ENCODE results near the gene G0S2.

The G0S2 gene

DNA sequence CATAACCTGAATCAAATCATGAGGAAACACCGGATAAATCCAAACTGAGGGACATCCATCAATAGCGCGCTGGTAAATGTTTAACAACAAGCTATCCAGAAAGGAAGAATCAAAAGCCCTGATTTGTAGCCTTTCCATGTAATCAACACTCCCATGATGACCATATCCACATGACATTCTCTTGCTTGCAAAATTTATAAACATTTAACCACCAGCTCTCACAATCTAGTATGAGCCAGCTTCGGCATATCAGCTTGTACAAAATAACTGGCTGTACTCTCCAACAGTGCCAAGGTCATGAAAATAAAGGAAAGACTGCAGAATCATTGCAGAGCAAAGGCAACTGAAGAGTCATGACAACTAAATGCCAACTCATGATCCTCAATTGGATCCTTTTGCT, 45.1 kb downstream of the G0S2 start:
- DNase-seq (ENCODE audit: low read depth in 2 of 2) = no peak

DNA sequence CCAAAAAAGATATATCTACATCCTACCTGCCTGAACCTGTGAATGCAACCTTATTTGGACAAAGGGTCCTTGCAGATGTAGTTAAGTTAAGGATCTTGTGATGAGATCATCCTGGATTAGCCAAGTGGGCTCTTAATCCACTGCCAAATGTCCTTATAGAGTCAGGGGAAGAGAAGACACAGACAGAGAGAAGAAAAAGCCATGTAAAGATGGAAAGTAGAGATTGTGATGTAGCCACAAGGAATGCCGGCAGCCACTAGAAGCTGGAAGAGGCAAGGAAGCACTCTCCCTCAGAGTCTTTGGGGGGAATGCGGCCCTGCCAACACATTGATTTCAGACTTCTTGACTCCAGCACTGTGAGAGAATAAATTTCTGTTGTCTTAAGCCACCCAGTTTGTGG, 45.6 kb downstream of the G0S2 start:
- no peak for DNase-seq (ENCODE audit: low read depth in 2 of 2)

DNA sequence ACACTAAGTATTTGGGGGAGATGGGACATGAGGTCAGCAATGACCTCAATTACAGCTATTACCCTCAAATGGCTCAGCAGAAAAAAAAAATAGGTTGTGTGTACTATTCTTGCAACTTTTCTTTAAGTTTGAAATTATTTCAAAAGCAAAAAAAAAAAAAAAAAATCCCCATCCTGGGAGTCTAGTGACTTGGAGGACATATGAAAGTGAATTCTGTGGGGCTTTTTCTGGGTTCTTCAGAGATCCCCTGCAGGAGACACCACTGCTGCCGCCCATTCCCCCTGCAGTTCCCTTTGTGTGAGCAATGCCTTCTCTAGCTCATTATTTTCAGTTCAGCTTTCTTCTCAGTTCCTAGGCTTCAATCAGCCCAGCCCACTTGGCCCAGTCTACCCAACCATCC, 46.1 kb downstream of the G0S2 start:
- no peak for DNase-seq (ENCODE audit: low read depth in 2 of 2)

DNA sequence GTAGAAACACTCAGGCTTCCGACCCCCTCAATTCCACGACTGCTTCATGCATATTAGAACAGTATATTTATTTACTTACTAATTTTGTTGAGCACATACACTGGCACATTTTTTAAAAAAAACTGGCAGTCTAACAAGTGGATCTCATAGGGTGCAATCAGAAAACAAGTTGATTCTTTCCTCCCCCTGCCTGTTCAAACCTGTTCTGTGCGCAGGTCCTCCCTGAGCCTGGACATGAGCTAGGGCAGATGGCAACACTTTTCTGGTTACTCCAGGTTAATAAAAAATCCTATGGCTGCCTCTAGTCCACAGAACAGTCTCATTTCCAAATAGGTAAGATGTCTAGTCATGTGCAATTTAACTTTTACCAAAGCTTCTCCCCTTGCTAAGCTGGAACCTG, 48.1 kb downstream of the G0S2 start:
- no peak for DNase-seq (ENCODE audit: low read depth in 2 of 2)

DNA sequence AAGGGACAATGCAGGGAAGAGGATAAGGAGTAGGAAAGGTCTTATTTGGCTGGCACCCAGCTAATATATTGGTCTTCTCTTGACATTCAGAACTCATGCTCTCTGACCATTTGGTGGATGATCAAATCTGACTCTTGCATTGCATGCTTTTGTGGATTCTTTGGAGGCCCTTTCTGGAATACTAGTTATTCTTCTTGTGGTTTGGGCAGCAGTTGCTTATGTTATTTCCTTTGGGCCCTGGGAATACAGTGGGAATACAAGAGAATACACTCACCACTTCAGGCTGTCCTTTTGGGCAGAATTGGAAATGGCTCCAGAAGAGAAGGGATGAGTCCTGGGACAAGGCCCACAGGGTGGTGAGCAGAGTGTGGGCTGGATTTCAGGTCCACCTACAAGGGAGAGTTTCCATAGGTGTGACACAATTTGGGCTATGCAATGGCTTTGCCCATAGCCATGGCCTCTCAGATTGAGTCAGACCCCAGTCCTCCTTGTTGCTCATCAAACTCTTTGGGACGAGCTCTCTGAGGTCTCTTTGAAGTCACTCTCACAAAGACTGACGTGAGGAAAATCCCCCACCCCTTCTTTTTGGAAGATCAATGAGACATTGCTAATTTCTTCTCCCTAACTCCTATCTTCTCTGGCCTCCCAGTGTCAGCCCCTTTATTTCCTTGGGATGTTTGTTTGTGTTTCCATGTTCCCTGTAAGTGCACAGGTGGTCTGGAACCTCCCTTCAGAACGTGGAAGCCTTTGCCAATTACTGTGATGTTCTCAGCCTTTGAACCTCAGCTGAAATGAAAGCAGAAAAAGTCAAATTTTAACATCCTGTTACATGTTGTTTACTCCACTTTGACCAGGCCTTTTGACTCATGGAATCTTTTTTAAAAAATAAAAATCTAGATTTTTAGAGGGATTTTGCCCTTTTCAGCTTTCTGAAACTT, 48.8 kb downstream of the G0S2 start:
- no peak for DNase-seq (ENCODE audit: low read depth in 2 of 2)
